GM10266 (cell line): Measurements from ENCODE around the gene SIGLEC1.

Experiments
- DNase-seq: peaks from one replicate; pipeline ENCODE4 v3.0.0; 2012; ENCODE audit errors: extremely low spot score
- CTCF ChIP-seq: IDR thresholded peaks from 2 replicates; pipeline ENCODE4 v1.5.1; 2012; ENCODE audit warnings: mild to moderate bottlenecking, low read depth; ENCODE audit not compliant: control insufficient read depth, insufficient read depth; ENCODE audit errors: missing control alignments

SIGLEC1 gene

GRCh38 chr20:3739054-3739925 lies 26.9 kb upstream of the SIGLEC1 start:
- TF ChIP-seq CTCF: no peak
- no peak for DNase-seq

GRCh38 chr20:3738111-3739053 lies 26.0 kb upstream of the SIGLEC1 start:
- TF ChIP-seq CTCF: no peak
- no peak for DNase-seq

- DNase-seq: no peak
- no peak for TF ChIP-seq CTCF
Observed at GRCh38 chr20:3735768-3736167, 23.4 kb upstream of the SIGLEC1 start.

- TF ChIP-seq CTCF: no peak
- no peak for DNase-seq
Observed at GRCh38 chr20:3734111-3734843, 21.9 kb upstream of the SIGLEC1 start.

GRCh38 chr20:3733119-3733995 lies 21.0 kb upstream of the SIGLEC1 start:
- DNase-seq: no peak
- TF ChIP-seq CTCF: no peak

- DNase-seq: no peak
- TF ChIP-seq CTCF: no peak
Observed at GRCh38 chr20:3732327-3733118, 20.1 kb upstream of the SIGLEC1 start, which contains the start of gene HSPA12B. TSS of gene HSPA12B (plus strand) at chr20:3732685. CDS start at chr20:3738675, 5,990 bp downstream.
